ENCODE data around the gene ADRB1. TPM values are rescaled to one million over a fixed set of nuclear protein-coding genes. Genes with fewer than 3 reads are reported as not detected.

The ADRB1 gene
- total RNA-seq, 1 donor from 2014 or later, result 22.0 TPM

- peak; percentile 76 for DNase-seq
These were observed 17.3 kb upstream of the ADRB1 start for GRCh38 chr10:114026189-114027040.

- no peak for DNase-seq
These were observed 16.6 kb upstream of the ADRB1 start for GRCh38 chr10:114027041-114027394.

- DNase-seq, result no peak
These were observed 15.7 kb upstream of the ADRB1 start for GRCh38 chr10:114027951-114028350.

- DNase-seq, result no peak
These were observed 15.2 kb upstream of the ADRB1 start for GRCh38 chr10:114028425-114028824.

- no peak for DNase-seq
These were observed 14.0 kb upstream of the ADRB1 start for GRCh38 chr10:114029655-114030054.

GRCh38 chr10:114030140-114030539 is 13.5 kb upstream of the ADRB1 start:
- no peak for DNase-seq

GRCh38 chr10:114031073-114031972 is 12.3 kb upstream of the ADRB1 start:
- DNase-seq, result no peak

GRCh38 chr10:114033566-114033965 is 10.1 kb upstream of the ADRB1 start:
- no peak for DNase-seq

- no peak for DNase-seq
These were observed 8.6 kb upstream of the ADRB1 start for GRCh38 chr10:114034923-114035645.

- DNase-seq, result no peak
These were observed 7.9 kb upstream of the ADRB1 start for GRCh38 chr10:114035791-114036190.

GRCh38 chr10:114038819-114039218 is 4.8 kb upstream of the ADRB1 start:
- DNase-seq, result no peak

- no peak for DNase-seq
These were observed 2.5 kb upstream of the ADRB1 start for GRCh38 chr10:114041166-114041565.

- DNase-seq, result peak; percentile 60
These were observed 653 bp upstream of the ADRB1 start for GRCh38 chr10:114042895-114043531.

- DNase-seq, result peak; percentile 47
These were observed 825 bp downstream of the ADRB1 start for GRCh38 chr10:114044247-114045135.

GRCh38 chr10:114045136-114046086 is 1.7 kb downstream of the ADRB1 start:
- DNase-seq, result peak; percentile 68

GRCh38 chr10:114046087-114046458 is 2.4 kb downstream of the ADRB1 start:
- DNase-seq, result peak; percentile 26

GRCh38 chr10:114048472-114048871 is 4.8 kb downstream of the ADRB1 start:
- DNase-seq, result no peak

- DNase-seq, result no peak
These were observed 8.0 kb downstream of the ADRB1 start for GRCh38 chr10:114051714-114052113.

- no peak for DNase-seq
These were observed 8.6 kb downstream of the ADRB1 start for GRCh38 chr10:114052255-114052654.

GRCh38 chr10:114053946-114054345 is 10.3 kb downstream of the ADRB1 start:
- DNase-seq, result no peak
